HepG2 (cell line): Measurements from ENCODE around the gene KRT17.

Experiments
- ASH2L ChIP-seq: fragments of 300-600, 200-600 bp; sonication (generic); IDR thresholded peaks from 2 replicates; pipeline ENCODE4 v1.7.0; 2017; ENCODE audit warnings: low read depth, mild to moderate bottlenecking, moderate library complexity, mixed read lengths, low read length; ENCODE audit not compliant: insufficient read length
- CHD4 ChIP-seq: fragments of 200-600 bp; sonication (generic); IDR thresholded peaks from 2 replicates; pipeline ENCODE4 v1.7.0; 2017; ENCODE audit warnings: mild to moderate bottlenecking, low read length, borderline replicate concordance
- ELF1 ChIP-seq: sonication (generic); formaldehyde crosslinking; IDR thresholded peaks from 2 replicates; pipeline ENCODE4 v1.4.0; 2020; ENCODE audit warnings: missing genetic modification reagents
- EZH2 ChIP-seq: conservative IDR thresholded peaks from 2 replicates; pipeline ENCODE4 v1.6.1; 2012; ENCODE audit warnings: mild to moderate bottlenecking, low read depth, low read length, moderate library complexity
- HDAC1 ChIP-seq: sonication (generic); formaldehyde crosslinking; IDR thresholded peaks from 2 replicates; pipeline ENCODE4 v1.5.1; 2020; ENCODE audit warnings: mild to moderate bottlenecking, missing genetic modification reagents
- HOXA7 ChIP-seq: sonication (generic); formaldehyde crosslinking; IDR thresholded peaks from 2 replicates; pipeline ENCODE4 v1.8.1; 2022; ENCODE audit warnings: mild to moderate bottlenecking, missing genetic modification reagents, moderate library complexity
- KDM5B ChIP-seq: sonication (generic); formaldehyde crosslinking; IDR thresholded peaks from 2 replicates; pipeline ENCODE4 v1.4.0; 2020; ENCODE audit warnings: missing genetic modification reagents, mild to moderate bottlenecking, borderline replicate concordance
- RBAK ChIP-seq: sonication (generic); formaldehyde crosslinking; IDR thresholded peaks from 2 replicates; pipeline ENCODE4 v1.5.1; 2020; ENCODE audit warnings: mild to moderate bottlenecking, missing genetic modification reagents
- TAF1 ChIP-seq: sonication (generic); formaldehyde crosslinking; IDR thresholded peaks from 2 replicates; pipeline ENCODE4 v1.4.0; 2020; ENCODE audit warnings: missing genetic modification reagents
- ZC3H13 ChIP-seq: sonication (generic); formaldehyde crosslinking; IDR thresholded peaks from 2 replicates; pipeline ENCODE4 v1.8.1; 2023; ENCODE audit warnings: mild to moderate bottlenecking, missing genetic modification reagents, moderate library complexity
- ZNF124 ChIP-seq: sonication (generic); formaldehyde crosslinking; IDR thresholded peaks from 2 replicates; pipeline ENCODE4 v1.4.0; 2020; ENCODE audit warnings: missing genetic modification reagents
- TF ChIP-seq, protein P1 (sequence below): sonication (generic); formaldehyde crosslinking; IDR thresholded peaks from 2 replicates; pipeline ENCODE4 v1.4.0; 2020; ENCODE audit warnings: missing genetic modification reagents
- TF ChIP-seq, protein P2 (sequence below): sonication (generic); formaldehyde crosslinking; IDR thresholded peaks from 2 replicates; pipeline ENCODE4 v1.4.0; 2020; ENCODE audit warnings: missing genetic modification reagents

DNA sequence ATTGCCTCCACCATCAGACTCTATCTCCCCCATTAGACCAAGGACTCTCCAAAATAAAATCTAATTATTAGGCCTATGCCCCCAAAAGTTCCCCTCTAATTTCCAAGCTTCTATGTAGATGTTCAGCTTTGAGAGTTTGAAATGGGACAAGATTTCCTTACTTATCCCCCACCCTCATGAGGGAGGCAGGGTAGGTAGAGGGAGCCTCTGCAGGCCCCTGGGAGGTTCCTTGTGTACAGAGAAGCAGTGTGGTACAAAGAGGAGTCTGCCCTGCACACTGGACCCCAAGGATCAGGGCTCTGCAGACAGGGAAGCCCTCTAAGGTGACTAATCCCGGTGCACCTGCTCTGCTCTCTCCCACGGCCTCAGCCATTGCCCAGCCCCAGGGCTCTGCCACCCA, 2.5 kb downstream of the KRT17 start:
- TF ChIP-seq ZC3H13 (CRISPR knock-in tag): no peak
- no peak for TF ChIP-seq CHD4
- TF ChIP-seq RBAK (CRISPR knock-in tag): no peak
- TF ChIP-seq, protein P1, sequence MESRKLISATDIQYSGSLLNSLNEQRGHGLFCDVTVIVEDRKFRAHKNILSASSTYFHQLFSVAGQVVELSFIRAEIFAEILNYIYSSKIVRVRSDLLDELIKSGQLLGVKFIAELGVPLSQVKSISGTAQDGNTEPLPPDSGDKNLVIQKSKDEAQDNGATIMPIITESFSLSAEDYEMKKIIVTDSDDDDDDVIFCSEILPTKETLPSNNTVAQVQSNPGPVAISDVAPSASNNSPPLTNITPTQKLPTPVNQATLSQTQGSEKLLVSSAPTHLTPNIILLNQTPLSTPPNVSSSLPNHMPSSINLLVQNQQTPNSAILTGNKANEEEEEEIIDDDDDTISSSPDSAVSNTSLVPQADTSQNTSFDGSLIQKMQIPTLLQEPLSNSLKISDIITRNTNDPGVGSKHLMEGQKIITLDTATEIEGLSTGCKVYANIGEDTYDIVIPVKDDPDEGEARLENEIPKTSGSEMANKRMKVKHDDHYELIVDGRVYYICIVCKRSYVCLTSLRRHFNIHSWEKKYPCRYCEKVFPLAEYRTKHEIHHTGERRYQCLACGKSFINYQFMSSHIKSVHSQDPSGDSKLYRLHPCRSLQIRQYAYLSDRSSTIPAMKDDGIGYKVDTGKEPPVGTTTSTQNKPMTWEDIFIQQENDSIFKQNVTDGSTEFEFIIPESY (CRISPR knock-in tag): no peak
- no peak for TF ChIP-seq HOXA7 (CRISPR knock-in tag)
- no peak for TF ChIP-seq ELF1 (CRISPR knock-in tag)
- TF ChIP-seq ASH2L: no peak
- no peak for TF ChIP-seq HDAC1 (CRISPR knock-in tag)
- TF ChIP-seq, protein P2, sequence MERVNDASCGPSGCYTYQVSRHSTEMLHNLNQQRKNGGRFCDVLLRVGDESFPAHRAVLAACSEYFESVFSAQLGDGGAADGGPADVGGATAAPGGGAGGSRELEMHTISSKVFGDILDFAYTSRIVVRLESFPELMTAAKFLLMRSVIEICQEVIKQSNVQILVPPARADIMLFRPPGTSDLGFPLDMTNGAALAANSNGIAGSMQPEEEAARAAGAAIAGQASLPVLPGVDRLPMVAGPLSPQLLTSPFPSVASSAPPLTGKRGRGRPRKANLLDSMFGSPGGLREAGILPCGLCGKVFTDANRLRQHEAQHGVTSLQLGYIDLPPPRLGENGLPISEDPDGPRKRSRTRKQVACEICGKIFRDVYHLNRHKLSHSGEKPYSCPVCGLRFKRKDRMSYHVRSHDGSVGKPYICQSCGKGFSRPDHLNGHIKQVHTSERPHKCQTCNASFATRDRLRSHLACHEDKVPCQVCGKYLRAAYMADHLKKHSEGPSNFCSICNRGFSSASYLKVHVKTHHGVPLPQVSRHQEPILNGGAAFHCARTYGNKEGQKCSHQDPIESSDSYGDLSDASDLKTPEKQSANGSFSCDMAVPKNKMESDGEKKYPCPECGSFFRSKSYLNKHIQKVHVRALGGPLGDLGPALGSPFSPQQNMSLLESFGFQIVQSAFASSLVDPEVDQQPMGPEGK (CRISPR knock-in tag): no peak
- TF ChIP-seq TAF1 (CRISPR knock-in tag): no peak
- TF ChIP-seq KDM5B: no peak
- no peak for TF ChIP-seq EZH2
- no peak for TF ChIP-seq ZNF124 (CRISPR knock-in tag)
